Measurements from ENCODE around the gene PRCP.

GRCh38 chr11:82855616-82856015, 44.6 kb downstream of the PRCP start:
- TF ChIP-seq CTCF (IDR thresholded peaks at IDR 0.05) (no peak), POLR2A (IDR thresholded peaks at IDR 0.05) (no peak), POLR2AphosphoS5 (IDR thresholded peaks at IDR 0.05) (no peak)

Data from breast epithelium (tissue), 3 donors.